ENCODE results near the gene ZC3H12A.

DNA sequence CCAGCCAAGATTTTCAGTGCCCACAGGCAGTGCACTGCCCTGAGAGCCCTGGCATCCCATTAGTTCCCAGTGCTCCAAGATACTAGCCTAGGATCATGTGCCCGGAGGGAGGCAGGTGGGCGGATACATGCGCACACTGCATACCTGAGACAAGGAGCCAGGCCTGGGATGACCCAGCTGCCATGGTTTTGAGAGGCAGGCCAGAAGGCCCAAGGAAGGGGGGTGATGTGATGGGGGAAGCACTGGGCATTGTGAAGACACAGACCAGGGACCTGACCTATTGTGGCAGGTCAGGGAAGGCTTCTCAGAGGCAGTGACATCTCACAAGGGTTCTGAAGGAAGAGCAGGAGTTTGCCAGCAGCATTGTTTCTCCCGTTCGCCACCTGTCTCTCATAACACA, 3.6 kb downstream of the ZC3H12A start:
- TF ChIP-seq, protein P1, sequence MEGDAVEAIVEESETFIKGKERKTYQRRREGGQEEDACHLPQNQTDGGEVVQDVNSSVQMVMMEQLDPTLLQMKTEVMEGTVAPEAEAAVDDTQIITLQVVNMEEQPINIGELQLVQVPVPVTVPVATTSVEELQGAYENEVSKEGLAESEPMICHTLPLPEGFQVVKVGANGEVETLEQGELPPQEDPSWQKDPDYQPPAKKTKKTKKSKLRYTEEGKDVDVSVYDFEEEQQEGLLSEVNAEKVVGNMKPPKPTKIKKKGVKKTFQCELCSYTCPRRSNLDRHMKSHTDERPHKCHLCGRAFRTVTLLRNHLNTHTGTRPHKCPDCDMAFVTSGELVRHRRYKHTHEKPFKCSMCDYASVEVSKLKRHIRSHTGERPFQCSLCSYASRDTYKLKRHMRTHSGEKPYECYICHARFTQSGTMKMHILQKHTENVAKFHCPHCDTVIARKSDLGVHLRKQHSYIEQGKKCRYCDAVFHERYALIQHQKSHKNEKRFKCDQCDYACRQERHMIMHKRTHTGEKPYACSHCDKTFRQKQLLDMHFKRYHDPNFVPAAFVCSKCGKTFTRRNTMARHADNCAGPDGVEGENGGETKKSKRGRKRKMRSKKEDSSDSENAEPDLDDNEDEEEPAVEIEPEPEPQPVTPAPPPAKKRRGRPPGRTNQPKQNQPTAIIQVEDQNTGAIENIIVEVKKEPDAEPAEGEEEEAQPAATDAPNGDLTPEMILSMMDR (IDR thresholded peaks at IDR 0.05; ENCODE audit: poor library complexity): no peak
- TF ChIP-seq EZH2phosphoT487 (IDR thresholded peaks at IDR 0.05; ENCODE audit: low read depth, severe bottlenecking, unreplicated experiment) (no peak), EZH2 (IDR thresholded peaks at IDR 0.05; ENCODE audit: borderline replicate concordance) (no peak)
